Breast epithelium (tissue), 4 donors: ENCODE results near the gene PLD3. TPM values are rescaled to one million over a fixed set of nuclear protein-coding genes. Genes with fewer than 3 reads are reported as not detected.
A peak's percentile ranks its signal among the peaks of the same experiment; 100 is the strongest.

Source experiments
- DNase-seq, 2 donors: peaks; one replicate each; pipeline ENCODE4 v3.0.0-alpha.2; 2019; ENCODE audit warnings: low spot score in 2 of 2
- H3K27ac ChIP-seq, 2 donors: fragments of 200-600 bp; sonication (generic) in 1 of 2; one replicate each; pipeline ENCODE4 v1.5.1; 2016 to 2019; ENCODE audit warnings: mild to moderate bottlenecking in 1 of 2
- H3K27me3 ChIP-seq, 2 donors: fragments of 200-600 bp; sonication (generic) in 1 of 2; one replicate each; pipeline versions ENCODE4 v1.5.1 to v1.6.0; 2017 to 2019; ENCODE audit warnings: control low read depth in 1 of 2, mild to moderate bottlenecking in 1 of 2
- H3K36me3 ChIP-seq: fragments of 200-600 bp; one replicate; pipeline ENCODE4 v1.5.1; 2019
- H3K4me1 ChIP-seq, 2 donors: fragments of 200-600 bp; sonication (generic); one replicate each; pipeline ENCODE4 v1.5.1; 2016 to 2019; ENCODE audit warnings: control low read depth in 1 of 2
- H3K4me3 ChIP-seq, 3 donors: fragments of 200-600 bp; sonication (generic); 1 replicate in 2 of 3; 2 replicates in 1 of 3; pipeline ENCODE4 v1.5.1; 2016 to 2019; ENCODE audit warnings: mild to moderate bottlenecking in 3 of 3, moderate library complexity in 2 of 3
- H3K9me3 ChIP-seq, 2 donors: fragments of 200-600 bp; sonication (generic) in 1 of 2; one replicate each; pipeline ENCODE4 v1.5.1; 2016 to 2019; ENCODE audit warnings: control low read depth in 1 of 2
- CTCF ChIP-seq, 3 donors: fragments of 450-650 bp; IDR thresholded peaks; one replicate each; pipeline ENCODE4 v1.5.1; 2016 to 2017; ENCODE audit warnings: antibody characterized with exemption in 3 of 3, mild to moderate bottlenecking in 3 of 3, moderate library complexity in 3 of 3
- POLR2A ChIP-seq: fragments of 450-650 bp; IDR thresholded peaks from one replicate; pipeline ENCODE4 v1.6.1; 2016; ENCODE audit warnings: antibody characterized with exemption, mild to moderate bottlenecking, moderate library complexity
- POLR2AphosphoS5 ChIP-seq, 3 donors: sonication (generic); formaldehyde crosslinking; IDR thresholded peaks; one replicate each; pipeline ENCODE4 v1.6.1; 2017; ENCODE audit warnings: antibody characterized with exemption in 3 of 3
- intact Hi-C: fragments of 100-400 bp; cut with DNase I; formaldehyde crosslinking; loops from one replicate; pipeline ENCODE4 v1.15.1; 2023; ENCODE audit warnings: low total_unique reads
- total RNA-seq, 3 donors: library from RNA; depleted of rRNA; stranded (reverse); fragments of >200 nt; gene quantifications; one replicate each; pipeline ENCODE4 v1.1.0, GENCODE V29; 2016

PLD3 gene
- total RNA-seq, 3 donors from 2014 or later = 165 to 473 (median 221) TPM

- TF ChIP-seq POLR2AphosphoS5 (IDR thresholded peaks at IDR 0.05) = no peak
- no peak for TF ChIP-seq POLR2A
- TF ChIP-seq CTCF (IDR thresholded peaks at IDR 0.05) = no peak
- peak overlapping the region; percentile 61 to 74 (median 72) for H3K4me3 ChIP-seq
- no peaks in the 10 kb centered on the region for H3K36me3 ChIP-seq
- peaks cover 6 to 16% of the 10 kb centered on the region in 2 donors for H3K4me1 ChIP-seq
- H3K27me3 ChIP-seq = no peaks in the 10 kb centered on the region
- no peaks in the 10 kb centered on the region for H3K9me3 ChIP-seq
- no peak for DNase-seq
- intact Hi-C loops = no loop called here
- H3K27ac ChIP-seq = peak overlapping the region; percentile 97 to 98
Observed at GRCh38 chr19:40421993-40422747, 73.7 kb downstream of the PLD3 start.

GRCh38 chr19:40422748-40423566, 74.5 kb downstream of the PLD3 start:
- Histone ChIP-seq H3K4me3 (no peak overlapping the region), H3K27ac (peak overlapping the region; percentile 64 to 97), H3K9me3 (no peaks in the 10 kb centered on the region), H3K36me3 (no peaks in the 10 kb centered on the region), H3K27me3 (no peaks in the 10 kb centered on the region), H3K4me1 (peaks cover 6 to 16% of the 10 kb centered on the region in 2 donors)
- no peak for DNase-seq
- intact Hi-C loops = no loop called here
- TF ChIP-seq CTCF (IDR thresholded peaks at IDR 0.05) (no peak), POLR2AphosphoS5 (IDR thresholded peaks at IDR 0.05) (no peak), POLR2A (no peak)

- no peak for TF ChIP-seq CTCF (IDR thresholded peaks at IDR 0.05)
- TF ChIP-seq POLR2A = no peak
- no peak for TF ChIP-seq POLR2AphosphoS5 (IDR thresholded peaks at IDR 0.05)
- no peak for DNase-seq
- no peaks in the 10 kb centered on the region for H3K36me3 ChIP-seq
- H3K4me3 ChIP-seq = peak overlapping the region in 2 of 3 donors; percentile 65 to 84
- H3K4me1 ChIP-seq = peaks cover 6 to 16% of the 10 kb centered on the region in 2 donors
- intact Hi-C loops = no loop called here
- H3K9me3 ChIP-seq = no peaks in the 10 kb centered on the region
- peak overlapping the region; percentile 97 to 99 for H3K27ac ChIP-seq
- no peaks in the 10 kb centered on the region for H3K27me3 ChIP-seq
Observed at GRCh38 chr19:40423938-40424337, 75.4 kb downstream of the PLD3 start.

GRCh38 chr19:40424637-40425449, 76.3 kb downstream of the PLD3 start:
- intact Hi-C loops = no loop called here

More at GRCh38 chr19:40424637-40425449, 76.3 kb downstream of the PLD3 start:
- Histone ChIP-seq H3K36me3 (no peaks in the 10 kb centered on the region), H3K27me3 (no peaks in the 10 kb centered on the region), H3K4me3 (peak overlapping the region; percentile 65 to 91 (median 84)), H3K4me1 (peaks cover 6 to 16% of the 10 kb centered on the region in 2 donors), H3K27ac (peak overlapping the region; percentile 97 to 99), H3K9me3 (no peaks in the 10 kb centered on the region)
- DNase-seq = no peak
- TF ChIP-seq CTCF (IDR thresholded peaks at IDR 0.05) = no peak
- no peak for TF ChIP-seq POLR2A
- TF ChIP-seq POLR2AphosphoS5 (IDR thresholded peaks at IDR 0.05) = no peak
